ENCODE results near the gene FLT4. TPM values are rescaled to one million over a fixed set of nuclear protein-coding genes. Genes with fewer than 3 reads are reported as not detected.

Gene FLT4
- total RNA-seq, 1 donor from 2014 or later: 2.0 TPM

DNA sequence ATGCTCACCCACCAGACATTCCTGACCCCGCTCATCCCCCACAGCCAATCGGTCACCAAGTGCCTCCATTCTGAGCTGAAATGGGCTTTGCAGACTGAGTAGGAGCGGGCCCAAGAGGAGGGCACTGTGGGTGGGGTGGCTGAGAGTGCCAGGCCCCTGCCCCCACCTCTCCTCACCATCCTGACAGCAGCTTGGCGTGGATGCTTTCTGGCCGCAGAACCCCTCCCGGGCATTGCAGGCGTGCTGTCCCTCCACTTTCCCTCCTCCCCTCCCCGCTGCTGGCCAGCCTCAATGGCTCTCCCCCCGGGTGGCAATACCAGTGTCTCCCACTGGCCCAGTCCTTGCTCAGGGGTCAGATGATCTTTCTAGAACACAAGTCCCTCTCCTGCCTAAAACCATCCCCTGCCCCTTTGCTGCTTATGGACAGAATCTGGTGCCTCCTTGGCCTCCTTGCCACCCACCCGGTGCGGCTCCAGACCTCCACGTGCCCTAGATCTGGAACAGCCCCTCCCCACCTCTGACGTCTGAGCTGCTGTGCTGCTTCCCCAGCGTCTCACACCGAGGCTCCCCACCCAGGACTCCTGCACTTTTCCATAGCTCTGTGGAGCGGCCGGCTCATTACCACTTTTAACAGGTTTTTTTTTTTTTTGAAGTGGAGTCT, 6.1 kb downstream of the FLT4 start:
- no peak overlapping the region for H3K4me3 Mint-ChIP-seq (ENCODE audit: low read depth)

DNA sequence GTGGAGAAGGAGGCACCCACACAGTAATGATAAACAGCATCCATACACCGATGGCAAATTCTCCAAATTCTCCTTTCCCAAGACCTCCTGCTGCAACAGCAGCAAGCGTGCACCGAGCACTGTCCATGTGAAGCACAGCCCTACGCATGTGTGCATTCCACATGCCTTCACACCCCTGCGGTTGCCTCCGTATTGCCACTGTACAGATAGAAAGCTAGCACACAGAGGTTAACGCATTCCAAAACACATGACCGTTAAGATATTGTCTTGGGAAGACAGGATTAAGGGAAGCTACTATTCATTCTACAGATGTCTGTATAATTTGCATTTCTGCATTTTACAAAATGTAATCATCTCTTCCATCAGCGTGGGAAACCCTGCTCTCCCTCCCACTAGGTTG, 6.6 kb downstream of the FLT4 start:
- Mint-ChIP-seq H3K36me3 (ENCODE audit: insufficient read depth) (no peaks in the 10 kb centered on the region), H3K4me3 (ENCODE audit: low read depth) (no peak overlapping the region), H3K9me3 (ENCODE audit: low read depth) (no peaks in the 10 kb centered on the region), H3K4me1 (ENCODE audit: low read depth) (no peaks in the 10 kb centered on the region), H3K27me3 (peaks cover 67% of the 10 kb centered on the region), H3K27ac (no peak overlapping the region)
- TF ChIP-seq, protein P1, sequence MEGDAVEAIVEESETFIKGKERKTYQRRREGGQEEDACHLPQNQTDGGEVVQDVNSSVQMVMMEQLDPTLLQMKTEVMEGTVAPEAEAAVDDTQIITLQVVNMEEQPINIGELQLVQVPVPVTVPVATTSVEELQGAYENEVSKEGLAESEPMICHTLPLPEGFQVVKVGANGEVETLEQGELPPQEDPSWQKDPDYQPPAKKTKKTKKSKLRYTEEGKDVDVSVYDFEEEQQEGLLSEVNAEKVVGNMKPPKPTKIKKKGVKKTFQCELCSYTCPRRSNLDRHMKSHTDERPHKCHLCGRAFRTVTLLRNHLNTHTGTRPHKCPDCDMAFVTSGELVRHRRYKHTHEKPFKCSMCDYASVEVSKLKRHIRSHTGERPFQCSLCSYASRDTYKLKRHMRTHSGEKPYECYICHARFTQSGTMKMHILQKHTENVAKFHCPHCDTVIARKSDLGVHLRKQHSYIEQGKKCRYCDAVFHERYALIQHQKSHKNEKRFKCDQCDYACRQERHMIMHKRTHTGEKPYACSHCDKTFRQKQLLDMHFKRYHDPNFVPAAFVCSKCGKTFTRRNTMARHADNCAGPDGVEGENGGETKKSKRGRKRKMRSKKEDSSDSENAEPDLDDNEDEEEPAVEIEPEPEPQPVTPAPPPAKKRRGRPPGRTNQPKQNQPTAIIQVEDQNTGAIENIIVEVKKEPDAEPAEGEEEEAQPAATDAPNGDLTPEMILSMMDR (IDR thresholded peaks at IDR 0.05; ENCODE audit: unreplicated experiment): no peak
- no peak for DNase-seq (ENCODE audit: low spot score, unreplicated experiment)

More for the DNA sequence above, 6.1 kb downstream of the FLT4 start:
- TF ChIP-seq, protein P1 (IDR thresholded peaks at IDR 0.05; ENCODE audit: unreplicated experiment): no peak
- Mint-ChIP-seq H3K36me3 (ENCODE audit: insufficient read depth) (no peaks in the 10 kb centered on the region), H3K9me3 (ENCODE audit: low read depth) (no peaks in the 10 kb centered on the region), H3K27me3 (peaks cover 69% of the 10 kb centered on the region), H3K27ac (no peak overlapping the region), H3K4me1 (ENCODE audit: low read depth) (no peaks in the 10 kb centered on the region)
- no peak for DNase-seq (ENCODE audit: low spot score, unreplicated experiment)

DNA sequence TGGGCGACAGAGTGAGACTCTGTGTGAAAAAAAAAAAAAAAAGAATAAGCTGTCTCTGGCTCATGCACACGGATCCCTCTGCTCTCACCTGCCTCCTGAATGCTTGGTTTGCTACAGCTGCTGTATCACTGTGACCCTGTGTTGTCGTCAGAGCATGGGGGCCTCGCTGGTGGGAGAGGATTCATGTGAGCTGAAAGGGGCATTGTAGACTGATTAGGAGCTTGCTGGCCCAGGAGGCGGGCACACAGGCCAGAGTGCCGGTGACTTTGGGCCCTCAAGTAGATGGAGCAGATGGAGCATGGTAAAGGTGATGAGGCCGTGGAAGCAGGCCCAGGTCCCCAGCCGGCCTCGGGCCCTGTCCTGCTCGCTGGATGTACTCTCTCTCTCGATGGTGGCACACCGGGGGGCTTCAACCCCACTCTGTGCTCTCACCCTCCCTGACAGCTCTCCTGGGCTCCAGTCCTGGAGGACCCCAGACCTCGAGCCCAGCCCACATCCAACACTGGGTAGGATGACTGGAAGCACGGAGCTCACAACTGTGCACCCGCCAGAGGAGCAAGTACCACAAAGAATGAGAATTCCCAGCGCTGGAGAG, 7.1 kb downstream of the FLT4 start:
- Mint-ChIP-seq H3K4me1 (ENCODE audit: low read depth) (no peaks in the 10 kb centered on the region), H3K4me3 (ENCODE audit: low read depth) (no peak overlapping the region), H3K36me3 (ENCODE audit: insufficient read depth) (no peaks in the 10 kb centered on the region), H3K9me3 (ENCODE audit: low read depth) (no peaks in the 10 kb centered on the region), H3K27me3 (peaks cover 67% of the 10 kb centered on the region), H3K27ac (no peak overlapping the region)
- TF ChIP-seq, protein P1 (IDR thresholded peaks at IDR 0.05; ENCODE audit: unreplicated experiment): no peak
- DNase-seq (ENCODE audit: low spot score, unreplicated experiment): no peak

DNA sequence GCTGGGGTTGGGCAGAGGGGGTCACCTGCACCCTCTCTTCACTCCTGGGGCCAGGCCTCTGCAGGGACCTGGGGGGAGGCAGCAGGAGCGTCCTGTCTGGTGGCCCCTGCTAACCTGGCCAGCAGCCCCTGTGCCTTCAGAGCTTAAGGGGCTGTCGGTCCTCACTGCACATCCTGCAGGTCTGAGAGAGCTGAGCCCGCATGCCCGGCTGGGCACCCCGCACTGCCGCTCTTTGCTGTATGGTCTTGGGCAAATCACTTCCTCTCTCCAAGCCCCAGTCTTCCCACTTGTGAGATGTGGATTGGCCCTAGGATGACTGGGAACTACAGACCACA, 7.9 kb downstream of the FLT4 start:
- Mint-ChIP-seq H3K36me3 (ENCODE audit: insufficient read depth) (no peaks in the 10 kb centered on the region), H3K4me1 (ENCODE audit: low read depth) (no peaks in the 10 kb centered on the region), H3K9me3 (ENCODE audit: low read depth) (no peaks in the 10 kb centered on the region), H3K4me3 (ENCODE audit: low read depth) (no peak overlapping the region), H3K27ac (no peak overlapping the region), H3K27me3 (peaks cover 64% of the 10 kb centered on the region)
- TF ChIP-seq, protein P1 (IDR thresholded peaks at IDR 0.05; ENCODE audit: unreplicated experiment): no peak
- DNase-seq (ENCODE audit: low spot score, unreplicated experiment): no peak

DNA sequence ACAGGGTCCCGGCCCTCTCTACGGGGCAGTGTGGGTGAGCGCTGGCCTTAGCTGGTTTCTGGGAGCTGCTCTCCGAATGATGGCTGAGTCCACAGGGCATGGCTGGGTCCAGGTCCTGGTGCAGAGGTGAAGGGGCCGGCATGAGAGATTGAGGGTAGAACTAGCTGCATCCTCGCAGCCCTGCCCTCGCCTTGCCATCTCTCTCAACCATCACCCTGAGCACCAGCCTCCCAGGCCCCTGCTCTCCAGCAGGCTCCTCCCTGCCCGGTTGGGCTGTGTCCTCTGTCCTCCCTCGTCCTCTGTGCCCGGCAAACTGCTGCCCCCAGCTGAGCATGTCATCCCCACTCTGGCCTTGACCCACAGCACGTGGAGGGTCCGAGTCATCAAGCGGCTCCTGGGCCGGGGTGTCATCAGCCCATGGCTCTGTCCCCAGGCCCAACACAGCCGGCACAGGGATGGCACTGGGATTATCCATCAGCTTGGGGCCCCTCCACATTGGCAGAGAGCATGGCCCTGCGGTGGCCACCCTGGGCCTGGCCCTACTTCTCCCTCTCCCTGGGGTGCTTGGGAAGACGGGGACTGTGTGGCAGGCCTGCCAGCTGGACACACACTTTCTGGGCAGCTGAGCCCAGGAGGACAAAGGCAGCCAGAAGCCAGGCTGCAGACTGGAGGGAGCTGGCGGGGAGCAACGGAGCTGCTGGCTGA, 8.4 kb downstream of the FLT4 start:
- H3K4me1 Mint-ChIP-seq (ENCODE audit: low read depth): no peaks in the 10 kb centered on the region
- no peak for DNase-seq (ENCODE audit: low spot score, unreplicated experiment)
- no peaks in the 10 kb centered on the region for H3K9me3 Mint-ChIP-seq (ENCODE audit: low read depth)
- no peaks in the 10 kb centered on the region for H3K36me3 Mint-ChIP-seq (ENCODE audit: insufficient read depth)
- no peak overlapping the region for H3K4me3 Mint-ChIP-seq (ENCODE audit: low read depth)
- H3K27ac Mint-ChIP-seq: no peak overlapping the region
- TF ChIP-seq, protein P1 (IDR thresholded peaks at IDR 0.05; ENCODE audit: unreplicated experiment): no peak
- peaks cover 59% of the 10 kb centered on the region for H3K27me3 Mint-ChIP-seq

Measured in progenitor cell of endocrine pancreas (in vitro differentiated cells).